Liver (tissue), 9 donors: ENCODE measurements around the gene LEAP2. TPM values are rescaled to one million over a fixed set of nuclear protein-coding genes. Genes with fewer than 3 reads are reported as not detected.

Experiments used
- DNase-seq: peaks from one replicate; pipeline ENCODE4 v3.0.0-alpha.2; 2017; ENCODE audit warnings: low spot score
- H3K27ac ChIP-seq, 2 donors: one replicate each; pipeline ENCODE4 v1.7.0; 2013; ENCODE audit warnings: inconsistent platforms in 2 of 2, low read length in 2 of 2, control low read depth in 1 of 2, low read depth in 1 of 2, mild to moderate bottlenecking in 1 of 2
- H3K27me3 ChIP-seq, 4 donors: one replicate each; pipeline versions ENCODE4 v1.6.1 to v1.7.0; 2013; ENCODE audit warnings: low read length in 3 of 4, inconsistent platforms in 1 of 4, mild to moderate bottlenecking in 1 of 4, moderate library complexity in 1 of 4; ENCODE audit not compliant: control insufficient read depth in 4 of 4, insufficient read depth in 4 of 4
- H3K36me3 ChIP-seq, 4 donors: one replicate each; pipeline versions ENCODE4 v1.6.1 to v1.7.0; 2013; ENCODE audit warnings: low read length in 3 of 4, mild to moderate bottlenecking in 3 of 4, low read depth in 1 of 4, moderate library complexity in 1 of 4; ENCODE audit not compliant: control insufficient read depth in 4 of 4, insufficient read depth in 3 of 4
- H3K4me1 ChIP-seq, 4 donors: one replicate each; pipeline versions ENCODE4 v1.6.1 to v1.7.0; 2013; ENCODE audit warnings: low read length in 3 of 4, mild to moderate bottlenecking in 3 of 4, moderate library complexity in 1 of 4; ENCODE audit not compliant: control insufficient read depth in 4 of 4, insufficient read depth in 4 of 4
- H3K4me3 ChIP-seq, 3 donors: one replicate each; pipeline versions ENCODE4 v1.6.1 to v1.7.0; 2013; ENCODE audit warnings: low read length in 3 of 3, control low read depth in 1 of 3, low read depth in 1 of 3, mild to moderate bottlenecking in 1 of 3
- H3K9ac ChIP-seq, 2 donors: one replicate each; pipeline ENCODE4 v1.7.0; 2013; ENCODE audit warnings: low read length in 2 of 2, mild to moderate bottlenecking in 2 of 2, moderate library complexity in 2 of 2, control low read depth in 1 of 2, low read depth in 1 of 2
- H3K9me3 ChIP-seq, 4 donors: one replicate each; pipeline versions ENCODE4 v1.6.1 to v1.7.0; 2013; ENCODE audit warnings: low read length in 3 of 4; ENCODE audit not compliant: control insufficient read depth in 4 of 4
- EGR1 ChIP-seq, 2 donors: IDR thresholded peaks; 2 replicates each; pipeline ENCODE4 v1.6.1; 2016 to 2018; ENCODE audit warnings: antibody characterized with exemption in 2 of 2, low read depth in 2 of 2
- FOXA1 ChIP-seq: IDR thresholded peaks from 2 replicates; pipeline ENCODE4 v1.6.1; 2016; ENCODE audit warnings: antibody characterized with exemption
- FOXA2 ChIP-seq: IDR thresholded peaks from 2 replicates; pipeline ENCODE4 v1.6.1; 2016; ENCODE audit warnings: antibody characterized with exemption
- HNF4G ChIP-seq: IDR thresholded peaks from 2 replicates; pipeline ENCODE4 v1.6.1; 2016; ENCODE audit warnings: antibody characterized with exemption
- JUND ChIP-seq, 2 donors: IDR thresholded peaks; 2 replicates each; pipeline ENCODE4 v1.6.1; 2016; ENCODE audit warnings: antibody characterized with exemption in 2 of 2
- NR2F2 ChIP-seq: IDR thresholded peaks from 2 replicates; pipeline ENCODE4 v1.6.1; 2016; ENCODE audit warnings: antibody characterized with exemption
- SP1 ChIP-seq: IDR thresholded peaks from 2 replicates; pipeline ENCODE4 v1.6.1; 2018; ENCODE audit warnings: antibody characterized with exemption, mild to moderate bottlenecking
- YY1 ChIP-seq: IDR thresholded peaks from 2 replicates; pipeline ENCODE4 v1.6.1; 2016; ENCODE audit warnings: antibody characterized with exemption, mild to moderate bottlenecking
- WGBS: extraction: QIAGEN DNeasy Blood & Tissue Kit; methylation state at CpG from one replicate; pipeline ENCODE4 v1.1.7; 2013; 5-methylcytosine and 5-hydroxymethylcytosine counted together
- polyA plus RNA-seq, 2 donors: library from polyadenylated mRNA; stranded (reverse) in 1 of 2; unstranded in 1 of 2; fragments of 200-250 nt in 1 of 2; fragments of >200 nt in 1 of 2; fragmentation: Nextera tagmentation in 1 of 2; extraction: Ambion mirVana in 1 of 2; gene quantifications; one replicate each; pipeline versions ENCODE4 v1.2.1 to v1.2.3, GENCODE V29; 2013 to 2015
- total RNA-seq, 2 donors: library from RNA; depleted of rRNA; stranded (reverse); fragments of >200 nt; gene quantifications; one replicate each; pipeline ENCODE4 v1.2.3, GENCODE V29; 2014
- TF ChIP-seq, protein P1 (sequence below): fragments of 150-350 bp; IDR thresholded peaks from 2 replicates; pipeline ENCODE4 v1.5.1; 2017; ENCODE audit warnings: improper control_type of control experiment, low read depth, low read length; ENCODE audit not compliant: missing input control
- TF ChIP-seq, protein P2 (sequence below): IDR thresholded peaks from 2 replicates; pipeline ENCODE4 v1.6.1; 2016; ENCODE audit warnings: antibody characterized with exemption, mild to moderate bottlenecking
- TF ChIP-seq, protein P3 (sequence below): IDR thresholded peaks from 2 replicates; pipeline ENCODE4 v1.6.1; 2016; ENCODE audit warnings: antibody characterized with exemption
- donor health status: healthy.
- donor health status: healthy.
- donor health status: healthy.
- donor health status: healthy.
- donor health status: healthy.

The LEAP2 gene
- total and polyA plus RNA-seq, 4 donors = 12.0 to 736 (median 62.4) TPM

DNA sequence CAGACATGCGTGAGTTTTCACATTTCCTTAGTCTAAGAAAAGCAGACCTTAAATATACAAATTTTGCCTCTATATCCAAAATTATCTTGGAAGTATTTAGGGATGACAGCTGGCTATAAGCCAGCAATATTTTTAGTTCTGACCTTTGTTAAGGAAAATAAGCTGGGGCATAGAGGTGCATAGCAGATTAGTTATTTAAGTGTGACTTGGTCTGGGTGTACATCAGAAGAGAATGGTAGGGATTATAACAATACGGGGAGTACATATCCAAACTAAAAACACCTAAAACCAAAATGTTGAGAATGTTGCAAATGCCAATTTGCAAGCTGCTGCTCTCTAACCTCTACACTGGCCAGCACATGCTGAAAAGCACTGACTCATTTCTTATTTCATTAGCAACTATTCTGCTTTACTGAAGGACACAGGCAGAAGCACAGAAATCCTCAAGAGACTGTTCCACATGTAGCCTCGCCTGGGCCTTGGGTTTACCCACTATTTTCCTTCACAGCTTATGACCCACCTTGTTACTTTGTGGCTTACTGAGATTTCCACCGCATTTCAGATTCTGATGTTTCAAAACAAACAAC, 22.3 kb downstream of the LEAP2 start:
- TF ChIP-seq, protein P1, sequence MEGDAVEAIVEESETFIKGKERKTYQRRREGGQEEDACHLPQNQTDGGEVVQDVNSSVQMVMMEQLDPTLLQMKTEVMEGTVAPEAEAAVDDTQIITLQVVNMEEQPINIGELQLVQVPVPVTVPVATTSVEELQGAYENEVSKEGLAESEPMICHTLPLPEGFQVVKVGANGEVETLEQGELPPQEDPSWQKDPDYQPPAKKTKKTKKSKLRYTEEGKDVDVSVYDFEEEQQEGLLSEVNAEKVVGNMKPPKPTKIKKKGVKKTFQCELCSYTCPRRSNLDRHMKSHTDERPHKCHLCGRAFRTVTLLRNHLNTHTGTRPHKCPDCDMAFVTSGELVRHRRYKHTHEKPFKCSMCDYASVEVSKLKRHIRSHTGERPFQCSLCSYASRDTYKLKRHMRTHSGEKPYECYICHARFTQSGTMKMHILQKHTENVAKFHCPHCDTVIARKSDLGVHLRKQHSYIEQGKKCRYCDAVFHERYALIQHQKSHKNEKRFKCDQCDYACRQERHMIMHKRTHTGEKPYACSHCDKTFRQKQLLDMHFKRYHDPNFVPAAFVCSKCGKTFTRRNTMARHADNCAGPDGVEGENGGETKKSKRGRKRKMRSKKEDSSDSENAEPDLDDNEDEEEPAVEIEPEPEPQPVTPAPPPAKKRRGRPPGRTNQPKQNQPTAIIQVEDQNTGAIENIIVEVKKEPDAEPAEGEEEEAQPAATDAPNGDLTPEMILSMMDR = no peak
- TF ChIP-seq, protein P2, sequence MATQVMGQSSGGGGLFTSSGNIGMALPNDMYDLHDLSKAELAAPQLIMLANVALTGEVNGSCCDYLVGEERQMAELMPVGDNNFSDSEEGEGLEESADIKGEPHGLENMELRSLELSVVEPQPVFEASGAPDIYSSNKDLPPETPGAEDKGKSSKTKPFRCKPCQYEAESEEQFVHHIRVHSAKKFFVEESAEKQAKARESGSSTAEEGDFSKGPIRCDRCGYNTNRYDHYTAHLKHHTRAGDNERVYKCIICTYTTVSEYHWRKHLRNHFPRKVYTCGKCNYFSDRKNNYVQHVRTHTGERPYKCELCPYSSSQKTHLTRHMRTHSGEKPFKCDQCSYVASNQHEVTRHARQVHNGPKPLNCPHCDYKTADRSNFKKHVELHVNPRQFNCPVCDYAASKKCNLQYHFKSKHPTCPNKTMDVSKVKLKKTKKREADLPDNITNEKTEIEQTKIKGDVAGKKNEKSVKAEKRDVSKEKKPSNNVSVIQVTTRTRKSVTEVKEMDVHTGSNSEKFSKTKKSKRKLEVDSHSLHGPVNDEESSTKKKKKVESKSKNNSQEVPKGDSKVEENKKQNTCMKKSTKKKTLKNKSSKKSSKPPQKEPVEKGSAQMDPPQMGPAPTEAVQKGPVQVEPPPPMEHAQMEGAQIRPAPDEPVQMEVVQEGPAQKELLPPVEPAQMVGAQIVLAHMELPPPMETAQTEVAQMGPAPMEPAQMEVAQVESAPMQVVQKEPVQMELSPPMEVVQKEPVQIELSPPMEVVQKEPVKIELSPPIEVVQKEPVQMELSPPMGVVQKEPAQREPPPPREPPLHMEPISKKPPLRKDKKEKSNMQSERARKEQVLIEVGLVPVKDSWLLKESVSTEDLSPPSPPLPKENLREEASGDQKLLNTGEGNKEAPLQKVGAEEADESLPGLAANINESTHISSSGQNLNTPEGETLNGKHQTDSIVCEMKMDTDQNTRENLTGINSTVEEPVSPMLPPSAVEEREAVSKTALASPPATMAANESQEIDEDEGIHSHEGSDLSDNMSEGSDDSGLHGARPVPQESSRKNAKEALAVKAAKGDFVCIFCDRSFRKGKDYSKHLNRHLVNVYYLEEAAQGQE = no peak
- no peak for TF ChIP-seq HNF4G
- TF ChIP-seq EGR1 (IDR thresholded peaks at IDR 0.05; ENCODE audit: low read depth in 2 of 2) = no peak
- TF ChIP-seq FOXA1 = no peak
- no peak for TF ChIP-seq NR2F2
- TF ChIP-seq FOXA2 = no peak
- TF ChIP-seq, protein P3, sequence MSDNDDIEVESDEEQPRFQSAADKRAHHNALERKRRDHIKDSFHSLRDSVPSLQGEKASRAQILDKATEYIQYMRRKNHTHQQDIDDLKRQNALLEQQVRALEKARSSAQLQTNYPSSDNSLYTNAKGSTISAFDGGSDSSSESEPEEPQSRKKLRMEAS = no peak
- no peak for TF ChIP-seq JUND (IDR thresholded peaks at IDR 0.05)
- TF ChIP-seq YY1 = no peak
- no peak for DNase-seq
- no peak overlapping the region for H3K4me3 ChIP-seq
- no peaks in the 10 kb centered on the region for H3K27me3 ChIP-seq
- no peak overlapping the region for H3K27ac ChIP-seq
- peaks cover 8 to 71% (median 61%) of the 10 kb centered on the region in 4 donors for H3K36me3 ChIP-seq
- WGBS = 94% methylated on average over 4 of the region's 4 CpGs
- H3K9me3 ChIP-seq = no peaks in the 10 kb centered on the region
- H3K4me1 ChIP-seq = no peaks in the 10 kb centered on the region
- no peak overlapping the region for H3K9ac ChIP-seq

DNA sequence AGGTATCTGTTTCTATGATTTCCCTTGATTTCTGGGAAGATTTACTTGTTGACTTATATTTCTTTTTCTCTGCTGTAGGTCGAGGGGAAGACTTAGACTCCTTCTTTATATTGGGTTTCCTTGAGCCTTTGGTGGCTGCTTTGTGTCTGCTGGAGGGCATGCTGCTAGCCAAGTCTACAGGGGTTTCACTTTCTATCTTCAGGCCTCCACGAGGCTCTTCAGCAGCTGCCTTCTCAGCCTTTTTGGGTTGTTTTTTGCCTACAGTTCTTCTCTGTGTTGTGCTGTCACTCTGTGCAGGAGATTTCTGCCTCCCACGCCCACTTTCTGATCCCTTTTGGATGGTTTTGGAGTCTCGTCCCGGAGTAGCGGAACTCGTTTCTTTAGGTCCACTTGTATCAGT, 23.2 kb downstream of the LEAP2 start:
- Histone ChIP-seq H3K27ac (no peak overlapping the region), H3K9me3 (no peaks in the 10 kb centered on the region), H3K36me3 (peaks cover 8 to 72% (median 59%) of the 10 kb centered on the region in 4 donors), H3K4me3 (no peak overlapping the region), H3K27me3 (no peaks in the 10 kb centered on the region), H3K4me1 (no peaks in the 10 kb centered on the region), H3K9ac (no peak overlapping the region)
- TF ChIP-seq JUND (IDR thresholded peaks at IDR 0.05) (no peak), SP1 (no peak)
- TF ChIP-seq, protein P2 = no peak
- 85% methylated on average over 7 of the region's 7 CpGs for WGBS
- DNase-seq = no peak
